GM12878 (cell line): ENCODE data around the gene EP400. TPM values are rescaled to one million over a fixed set of nuclear protein-coding genes. Genes with fewer than 3 reads are reported as not detected.

Experiments used
- ATAC-seq: fragments of 200-7000 bp; cut with Tn5 transposase; 3 replicates; pipeline ENCODE4 v1.9.1; 2020; ENCODE audit warnings: mild to moderate bottlenecking, moderate library complexity
- BruUV-seq: library from RNA; stranded (reverse); fragments of 400-500 nt; replicated peaks from 2 replicates; lab custom pipeline; 2021; lab: Mats Ljungman, UMichigan
- CTCF ChIA-PET: fragments of 300-600 bp; sonication (Branson Sonifier 250); formaldehyde crosslinking; extraction: SDS; loops from one replicate; lab custom pipeline; 2021; ENCODE audit warnings: inconsistent platforms; lab: Yijun Ruan, JAX
- POLR2A ChIA-PET: fragments of 350-600 bp; formaldehyde crosslinking; extraction: SDS; loops from one replicate; lab custom pipeline; 2021; ENCODE audit warnings: inconsistent platforms; lab: Charles Lee
- RAD21 ChIA-PET: fragments of 300-600 bp; sonication (Branson Sonifier 250); formaldehyde crosslinking; loops from one replicate; lab custom pipeline; 2023; ENCODE audit warnings: antibody characterized with exemption; ENCODE audit not compliant: unreplicated experiment; lab: Charles Lee
- SMC1A ChIA-PET: fragments of 300-600 bp; sonication (Branson Sonifier 250); formaldehyde crosslinking; loops from one replicate; lab custom pipeline; 2023; ENCODE audit not compliant: unreplicated experiment, uncharacterized antibody; lab: Charles Lee
- DNase-seq: peaks from one replicate; pipeline ENCODE4 v3.0.0-alpha.2; 2011; ENCODE audit warnings: low read depth, low spot score
- FAIRE-seq: peaks from 3 replicates; lab custom pipeline; 2011; peaks lifted over from hg19 to GRCh38; lab: Jason Lieb, UNC
- H2AFZ ChIP-seq: 2 replicates; pipeline ENCODE4 v1.6.0; 2011; ENCODE audit warnings: low read depth, low read length, control low read depth; ENCODE audit not compliant: control insufficient read depth
- H3K27ac ChIP-seq: 2 replicates; pipeline ENCODE4 v1.5.1; 2011; ENCODE audit warnings: control low read depth; ENCODE audit not compliant: control insufficient read depth, insufficient read depth
- H3K27me3 ChIP-seq, 2 experiments: replicated peaks in 1 of 2; 2 replicates each; pipeline versions ENCODE4 v1.6.0 to v1.6.1; 2011; ENCODE audit warnings: low read length in 1 of 2; ENCODE audit not compliant: control insufficient read depth in 2 of 2, insufficient read depth in 2 of 2
- H3K36me3 ChIP-seq, 2 experiments: 2 replicates each; pipeline ENCODE4 v1.5.1; 2011; ENCODE audit warnings: low read length in 1 of 2; ENCODE audit not compliant: control insufficient read depth in 2 of 2, insufficient read depth in 2 of 2
- H3K4me1 ChIP-seq: 2 replicates; pipeline ENCODE4 v1.6.1; 2011; ENCODE audit warnings: mild to moderate bottlenecking, low read length, moderate library complexity, mixed read lengths; ENCODE audit not compliant: control insufficient read depth, insufficient read depth
- H3K4me2 ChIP-seq: 2 replicates; pipeline ENCODE4 v1.6.0; 2011; ENCODE audit warnings: control low read depth; ENCODE audit not compliant: control insufficient read depth, insufficient read depth
- H3K4me3 ChIP-seq: fragments of 200-600 bp; sonication (generic); 2 replicates; pipeline ENCODE4 v1.5.1; 2016
- H3K79me2 ChIP-seq: 2 replicates; pipeline ENCODE4 v1.6.0; 2011; ENCODE audit warnings: low read length; ENCODE audit not compliant: control insufficient read depth, insufficient read depth
- H3K9ac ChIP-seq: 2 replicates; pipeline ENCODE4 v1.8.0; 2011; ENCODE audit warnings: low read length, control low read depth, mixed read lengths; ENCODE audit not compliant: control insufficient read depth, insufficient read depth
- H3K9me3 ChIP-seq: replicated peaks from 3 replicates; pipeline ENCODE4 v1.5.1; 2011; ENCODE audit warnings: mild to moderate bottlenecking, low read length; ENCODE audit not compliant: control insufficient read depth, insufficient read depth
- H4K20me1 ChIP-seq: 2 replicates; pipeline ENCODE4 v1.6.0; 2011; ENCODE audit not compliant: control insufficient read depth, insufficient read depth
- CREM ChIP-seq: IDR thresholded peaks from 2 replicates; pipeline ENCODE4 v1.6.1; 2014; ENCODE audit warnings: antibody characterized with exemption, low read depth
- NKRF ChIP-seq: fragments of 450-650 bp; conservative IDR thresholded peaks from 2 replicates; pipeline ENCODE4 v1.6.1; 2017; ENCODE audit warnings: mild to moderate bottlenecking, moderate library complexity
- REST ChIP-seq: IDR thresholded peaks from 2 replicates; pipeline ENCODE4 v1.6.1; 2012; ENCODE audit warnings: mild to moderate bottlenecking, low read depth, low read length
- ZBTB11 ChIP-seq: fragments of 450-650 bp; formaldehyde crosslinking; IDR thresholded peaks from 2 replicates; pipeline ENCODE4 v1.5.0; 2022; ENCODE audit warnings: mild to moderate bottlenecking, missing genetic modification characterization
- ZBTB33 ChIP-seq: fragments of 450-650 bp; IDR thresholded peaks from 2 replicates; pipeline ENCODE4 v1.6.1; 2017; ENCODE audit warnings: mild to moderate bottlenecking
- ZNF592 ChIP-seq: fragments of 450-650 bp; IDR thresholded peaks from 2 replicates; pipeline ENCODE4 v1.6.1; 2017; ENCODE audit warnings: mild to moderate bottlenecking, moderate library complexity
- WGBS: methylation state at CpG from one replicate; pipeline ENCODE4 v1.1.6; 2016; ENCODE audit warnings: low lambda C conversion rate; ENCODE audit not compliant: insufficient replicate concordance, insufficient coverage; ENCODE audit errors: missing lambda C conversion rate; 5-methylcytosine and 5-hydroxymethylcytosine counted together
- in situ Hi-C: fragments of 300-500 bp; cut with MboI; formaldehyde crosslinking; loops from 9 replicates; pipeline ENCODE4 v1.14.3; 2018; ENCODE audit warnings: mixed read lengths
- intact Hi-C: fragments of 100-400 bp; cut with micrococcal nuclease; formaldehyde crosslinking; loops from one replicate; pipeline ENCODE4 v1.14.2; 2022; ENCODE audit not compliant: unreplicated experiment
- polyA plus RNA-seq, 11 experiments: library from polyadenylated mRNA; depleted of rRNA in 4 of 11; unstranded in 6 of 11; stranded (reverse) in 5 of 11; fragments of >200 nt; fragmentation: Nextera tagmentation in 4 of 11; fragmentation: Illumina TruSeq in 1 of 11; extraction: Ambion mirVana in 4 of 11; extraction: Trizol in 1 of 11; gene quantifications; 1 replicate in 1 of 11; 2 replicates in 10 of 11; pipeline versions ENCODE4 v1.2.1 to v1.2.3, GENCODE V29; 2011 to 2016; ENCODE audit warnings: inconsistent platforms in 2 of 11, missing spikeins in 2 of 11, low read depth in 1 of 11
- total RNA-seq, 4 experiments: library from RNA; depleted of rRNA in 3 of 4; stranded (reverse); fragments of >200 nt in 3 of 4; fragmentation: Illumina TruSeq in 1 of 4; extraction: Trizol in 1 of 4; gene quantifications; 2 replicates each; pipeline versions ENCODE4 v1.2.1 to v1.2.3, GENCODE V29; 2013 to 2021

EP400 gene
- total and polyA plus RNA-seq, 10 of the 15 experiments (the other 5 are each of a cell fraction or from before 2014, with no cell fraction given), result 3.8 to 44.2 (median 8.4) TPM

GRCh38 chr12:131917711-131918306, 31.9 kb upstream of the EP400 start:
- DNase-seq, result no peak
- 97% methylated on average over 18 of the region's 18 CpGs for WGBS
- no peak for FAIRE-seq
- CTCF ChIA-PET, result no interaction called here
- no peaks in the 10 kb centered on the region for H3K9me3 ChIP-seq
- no peak overlapping the region for H2AFZ ChIP-seq
- no peak for ATAC-seq
- RAD21 ChIA-PET, result no interaction called here
- H3K4me2 ChIP-seq, result no peak overlapping the region
- no peak overlapping the region for H3K4me3 ChIP-seq
- POLR2A ChIA-PET, result no interaction called here
- SMC1A ChIA-PET, result no interaction called here
- H3K36me3 ChIP-seq, result no peaks in the 10 kb centered on the region; a peak in 2 of 4 replicates
- in situ Hi-C loops, result no loop called here
- H3K79me2 ChIP-seq, result no peaks in the 10 kb centered on the region
- intact Hi-C loops, result no loop called here
- no peaks in the 10 kb centered on the region for H3K27me3 ChIP-seq
- H3K27ac ChIP-seq, result no peak overlapping the region
- H3K4me1 ChIP-seq, result peaks cover 2% of the 10 kb centered on the region
- H3K9ac ChIP-seq, result no peak overlapping the region
- no TSS peak for BruUV-seq
- no peaks in the 10 kb centered on the region for H4K20me1 ChIP-seq
- TF ChIP-seq NKRF (no peak), REST (no peak), ZNF592 (no peak), ZBTB11 (CRISPR knock-in tag) (no peak), ZBTB33 (no peak), CREM (no peak)
